SIG-M5 treated with dmso at 0.1 percent for 504 hours (cell line): ENCODE measurements around the gene IRS1.

Experiments
- DNase-seq: peaks from one replicate; lab custom pipeline; 2025; ENCODE audit not compliant: unreplicated experiment; lab: John Stamatoyannopoulos, UW

IRS1 gene

GRCh38 chr2:226692521-226693126 is 107.0 kb downstream of the IRS1 start:
- no peak for DNase-seq

- no peak for DNase-seq
Measured at GRCh38 chr2:226691255-226691654, 108.4 kb downstream of the IRS1 start.

- DNase-seq = no peak
Measured at GRCh38 chr2:226690461-226691024, 109.1 kb downstream of the IRS1 start.

GRCh38 chr2:226687641-226688253 is 111.9 kb downstream of the IRS1 start:
- DNase-seq = no peak

- DNase-seq = no peak
Measured at GRCh38 chr2:226684563-226684959, 115.1 kb downstream of the IRS1 start.

GRCh38 chr2:226683944-226684562 is 115.6 kb downstream of the IRS1 start:
- DNase-seq = no peak

GRCh38 chr2:226683196-226683595 is 116.4 kb downstream of the IRS1 start:
- DNase-seq = no peak
